GM19328 (cell line): ENCODE results near the gene GRM4.

Experiments used
- ATAC-seq: cut with Tn5 transposase; IDR thresholded peaks from one replicate; pipeline ENCODE4 v1.9.1; 2021; ENCODE audit warnings: mild to moderate bottlenecking, moderate library complexity; ENCODE audit not compliant: unreplicated experiment

Gene GRM4

GRCh38 chr6:34157851-34158250, 12.0 kb upstream of the GRM4 start:
- ATAC-seq = no peak

- no peak for ATAC-seq
These were observed 11.4 kb upstream of the GRM4 start for GRCh38 chr6:34157236-34157830.

- no peak for ATAC-seq
These were observed 9.8 kb upstream of the GRM4 start for GRCh38 chr6:34155471-34156300.

- no peak for ATAC-seq
These were observed 9.0 kb upstream of the GRM4 start for GRCh38 chr6:34154668-34155447.

GRCh38 chr6:34152806-34153520, 7.1 kb upstream of the GRM4 start:
- no peak for ATAC-seq

- ATAC-seq = no peak
These were observed 6.2 kb upstream of the GRM4 start for GRCh38 chr6:34152042-34152524.

GRCh38 chr6:34151321-34152041, 5.6 kb upstream of the GRM4 start:
- ATAC-seq = no peak

GRCh38 chr6:34150766-34151165, 4.9 kb upstream of the GRM4 start:
- ATAC-seq = no peak

GRCh38 chr6:34149831-34150400, 4.0 kb upstream of the GRM4 start:
- no peak for ATAC-seq

- no peak for ATAC-seq
These were observed 3.5 kb upstream of the GRM4 start for GRCh38 chr6:34149452-34149810.

- no peak for ATAC-seq
These were observed 3.0 kb upstream of the GRM4 start for GRCh38 chr6:34148631-34149451.

GRCh38 chr6:34147906-34148630, 2.2 kb upstream of the GRM4 start:
- ATAC-seq = no peak

- ATAC-seq = no peak
These were observed 1.1 kb upstream of the GRM4 start for GRCh38 chr6:34146801-34147592.

- ATAC-seq = no peak
These were observed 496 bp downstream of the GRM4 start for GRCh38 chr6:34145161-34146020.

- ATAC-seq = no peak
These were observed 1.2 kb downstream of the GRM4 start for GRCh38 chr6:34144581-34145160.

- no peak for ATAC-seq
These were observed 1.9 kb downstream of the GRM4 start for GRCh38 chr6:34143884-34144580.
